Ishikawa (cell line): ENCODE results near the gene SDK1.

ENCODE experiments used
- CEBPB ChIP-seq: IDR thresholded peaks from 2 replicates; pipeline ENCODE4 v1.6.1; 2012
- EP300 ChIP-seq: IDR thresholded peaks from 2 replicates; pipeline ENCODE4 v1.6.1; 2012; ENCODE audit warnings: borderline replicate concordance
- MAX ChIP-seq: IDR thresholded peaks from 2 replicates; pipeline ENCODE4 v1.6.1; 2012
- RAD21 ChIP-seq: IDR thresholded peaks from 2 replicates; pipeline ENCODE4 v1.6.1; 2012; ENCODE audit warnings: low read depth
- TAF1 ChIP-seq: IDR thresholded peaks from 2 replicates; pipeline ENCODE4 v1.6.1; 2012; ENCODE audit warnings: low read depth, mild to moderate bottlenecking
- TEAD4 ChIP-seq: IDR thresholded peaks from 2 replicates; pipeline ENCODE4 v1.6.1; 2012
- YY1 ChIP-seq: IDR thresholded peaks from 2 replicates; pipeline ENCODE4 v1.6.1; 2012; ENCODE audit warnings: low read depth
- TF ChIP-seq, protein P1 (sequence below): IDR thresholded peaks from 2 replicates; pipeline ENCODE4 v1.6.1; 2012; ENCODE audit warnings: low read depth, mild to moderate bottlenecking

GRCh38 chr7:4068286-4068685 is 767.2 kb downstream of the SDK1 start:
- TF ChIP-seq TEAD4 (no peak), RAD21 (no peak), EP300 (no peak), YY1 (no peak), TAF1 (no peak), MAX (no peak), CEBPB (no peak)
- TF ChIP-seq, protein P1, sequence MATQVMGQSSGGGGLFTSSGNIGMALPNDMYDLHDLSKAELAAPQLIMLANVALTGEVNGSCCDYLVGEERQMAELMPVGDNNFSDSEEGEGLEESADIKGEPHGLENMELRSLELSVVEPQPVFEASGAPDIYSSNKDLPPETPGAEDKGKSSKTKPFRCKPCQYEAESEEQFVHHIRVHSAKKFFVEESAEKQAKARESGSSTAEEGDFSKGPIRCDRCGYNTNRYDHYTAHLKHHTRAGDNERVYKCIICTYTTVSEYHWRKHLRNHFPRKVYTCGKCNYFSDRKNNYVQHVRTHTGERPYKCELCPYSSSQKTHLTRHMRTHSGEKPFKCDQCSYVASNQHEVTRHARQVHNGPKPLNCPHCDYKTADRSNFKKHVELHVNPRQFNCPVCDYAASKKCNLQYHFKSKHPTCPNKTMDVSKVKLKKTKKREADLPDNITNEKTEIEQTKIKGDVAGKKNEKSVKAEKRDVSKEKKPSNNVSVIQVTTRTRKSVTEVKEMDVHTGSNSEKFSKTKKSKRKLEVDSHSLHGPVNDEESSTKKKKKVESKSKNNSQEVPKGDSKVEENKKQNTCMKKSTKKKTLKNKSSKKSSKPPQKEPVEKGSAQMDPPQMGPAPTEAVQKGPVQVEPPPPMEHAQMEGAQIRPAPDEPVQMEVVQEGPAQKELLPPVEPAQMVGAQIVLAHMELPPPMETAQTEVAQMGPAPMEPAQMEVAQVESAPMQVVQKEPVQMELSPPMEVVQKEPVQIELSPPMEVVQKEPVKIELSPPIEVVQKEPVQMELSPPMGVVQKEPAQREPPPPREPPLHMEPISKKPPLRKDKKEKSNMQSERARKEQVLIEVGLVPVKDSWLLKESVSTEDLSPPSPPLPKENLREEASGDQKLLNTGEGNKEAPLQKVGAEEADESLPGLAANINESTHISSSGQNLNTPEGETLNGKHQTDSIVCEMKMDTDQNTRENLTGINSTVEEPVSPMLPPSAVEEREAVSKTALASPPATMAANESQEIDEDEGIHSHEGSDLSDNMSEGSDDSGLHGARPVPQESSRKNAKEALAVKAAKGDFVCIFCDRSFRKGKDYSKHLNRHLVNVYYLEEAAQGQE, result no peak
